Activated T-cell treated with anti-CD3 and anti-CD28 coated beads for 24 hours (primary cell): Measurements from ENCODE around the gene MYO3B.
"Not testable (repeated sequence)": the region's sequence is repeated elsewhere in the genome, so short reads cannot be mapped to it uniquely, and the experiment has no call there.

Experiments used
- DNase-seq: peaks from one replicate; pipeline ENCODE4 v3.0.0-alpha.2; 2020; ENCODE audit warnings: low read depth

MYO3B gene

DNA sequence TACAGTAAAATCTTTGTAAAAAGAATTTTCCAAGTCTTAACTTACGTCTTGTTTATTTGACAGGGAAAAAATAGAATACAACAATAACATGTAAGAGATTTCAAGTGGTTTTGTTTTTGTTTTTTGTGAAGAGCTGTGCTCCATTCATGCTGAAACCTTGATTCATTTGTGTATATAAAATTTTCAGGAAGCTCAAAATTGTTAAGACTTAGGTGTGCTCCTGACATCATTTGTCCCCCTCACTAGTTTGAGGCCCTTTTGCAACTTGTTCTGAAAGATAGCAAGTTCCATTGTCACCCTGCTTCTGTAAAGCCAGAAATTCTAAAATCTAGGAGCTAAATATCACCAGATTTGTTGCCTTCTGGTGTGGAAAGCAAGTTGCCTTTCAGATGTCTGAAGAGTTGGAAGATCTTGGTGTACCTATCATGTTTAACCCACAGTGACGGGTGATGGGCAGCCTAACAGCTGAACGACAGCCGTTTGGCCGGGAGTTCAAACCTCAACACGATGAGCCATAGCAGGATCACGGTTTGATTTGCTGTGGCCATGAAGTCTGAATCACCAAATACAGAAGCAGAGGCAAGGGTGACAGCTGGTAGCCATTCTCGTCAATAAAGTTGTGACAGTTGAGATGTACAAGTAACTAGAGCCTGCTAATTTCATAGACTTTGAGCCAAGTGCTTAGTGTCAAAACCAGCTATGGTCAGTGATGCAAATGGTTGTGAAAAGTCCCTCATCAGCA, 331.7 kb downstream of the MYO3B start:
- no peak for DNase-seq

DNA sequence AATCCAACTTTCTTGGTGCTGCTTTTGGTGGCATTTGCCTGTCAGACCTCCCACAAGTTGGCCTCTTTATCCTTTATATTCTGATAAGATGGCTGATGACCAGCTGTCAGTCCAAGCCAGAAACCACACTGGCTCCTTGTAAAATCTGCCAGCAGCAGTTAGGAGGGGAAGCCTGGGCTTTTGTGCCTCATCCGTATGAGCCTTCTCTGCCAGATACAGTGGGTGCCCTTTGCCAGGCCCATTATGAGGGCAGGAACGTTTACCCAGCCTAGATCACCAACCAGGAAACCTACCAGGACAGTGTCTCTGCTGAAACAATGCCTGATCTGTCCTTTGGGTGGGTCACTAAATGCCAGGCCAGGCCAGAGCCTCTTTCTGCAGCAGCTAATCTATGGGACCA, 334.3 kb downstream of the MYO3B start:
- DNase-seq: no peak

DNA sequence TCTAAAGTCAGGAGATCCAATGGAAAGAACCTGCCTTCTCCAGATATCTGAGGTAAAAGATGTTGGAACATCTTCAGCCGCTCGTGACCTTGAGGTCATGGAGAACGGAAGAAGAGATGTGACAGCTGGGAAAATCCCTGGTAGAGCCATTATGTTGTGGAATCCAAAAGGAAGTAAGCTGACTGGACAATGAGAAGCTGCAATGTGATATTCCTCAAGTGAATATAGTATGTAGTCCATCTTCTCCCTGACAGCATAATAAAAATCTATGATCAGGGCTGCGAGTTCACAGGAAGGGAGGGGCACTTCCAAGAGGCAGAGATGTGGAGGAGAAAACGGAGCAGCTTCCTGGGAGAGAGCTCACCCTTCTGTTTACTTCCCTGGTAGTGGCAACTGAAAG, 336.2 kb downstream of the MYO3B start:
- DNase-seq: no peak

DNA sequence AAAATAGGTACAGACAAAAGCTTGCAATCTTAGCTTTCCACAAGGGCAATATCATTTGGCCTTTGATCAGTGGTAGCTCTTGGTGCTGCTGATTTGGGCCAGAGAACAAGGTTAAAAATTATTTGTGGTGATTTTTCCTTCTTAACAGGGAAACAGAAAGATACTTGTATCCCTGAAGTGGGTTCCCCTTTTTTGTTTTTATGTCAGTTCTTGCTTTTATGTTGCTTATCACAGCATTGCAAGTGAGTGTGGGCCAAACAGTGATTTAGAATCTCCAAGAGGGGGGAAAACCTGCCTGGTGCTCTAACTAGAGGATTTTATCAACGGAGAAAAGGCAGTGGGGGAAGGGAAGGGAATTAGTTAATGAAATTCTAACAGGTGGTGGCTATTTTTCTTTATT, 339.6 kb downstream of the MYO3B start:
- no peak for DNase-seq

DNA sequence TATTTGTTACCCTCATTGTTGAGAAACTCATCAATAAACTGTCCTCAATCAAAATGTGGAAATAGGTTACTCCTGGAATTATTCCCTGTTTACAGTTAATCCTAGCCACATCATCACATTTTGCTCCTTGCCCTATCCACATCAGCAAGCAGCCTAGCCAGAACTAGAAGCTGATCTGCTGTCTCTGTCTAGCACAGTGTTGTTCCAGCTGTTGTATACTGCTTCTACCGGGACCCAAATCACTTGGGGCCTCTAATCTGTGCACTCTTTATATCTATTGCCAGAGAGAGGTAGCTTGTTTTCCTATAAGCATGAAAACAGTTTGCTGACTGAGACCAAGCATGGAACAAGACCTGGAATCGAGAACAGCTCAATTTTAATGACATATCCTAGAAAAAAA, 341.0 kb downstream of the MYO3B start:
- no peak for DNase-seq

DNA sequence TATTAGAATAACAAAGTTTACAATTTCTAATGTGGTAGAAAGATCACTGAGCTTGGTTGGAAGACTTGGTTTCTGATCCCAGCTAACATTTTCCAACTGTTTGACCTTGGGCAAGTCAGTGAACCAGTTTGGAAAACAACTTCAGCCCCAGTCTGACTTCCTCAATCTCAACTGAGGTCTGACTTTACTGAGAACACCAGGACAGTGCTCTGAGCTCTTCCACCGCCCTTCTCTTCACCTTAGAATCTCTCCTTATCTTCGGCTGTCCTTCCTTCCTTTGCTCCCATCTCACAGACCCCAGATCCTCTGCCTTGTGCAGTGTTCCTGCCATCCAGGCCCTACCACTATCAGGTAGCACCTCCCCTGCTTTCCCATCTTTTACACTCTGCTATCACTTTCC, 343.4 kb downstream of the MYO3B start:
- DNase-seq: no peak

DNA sequence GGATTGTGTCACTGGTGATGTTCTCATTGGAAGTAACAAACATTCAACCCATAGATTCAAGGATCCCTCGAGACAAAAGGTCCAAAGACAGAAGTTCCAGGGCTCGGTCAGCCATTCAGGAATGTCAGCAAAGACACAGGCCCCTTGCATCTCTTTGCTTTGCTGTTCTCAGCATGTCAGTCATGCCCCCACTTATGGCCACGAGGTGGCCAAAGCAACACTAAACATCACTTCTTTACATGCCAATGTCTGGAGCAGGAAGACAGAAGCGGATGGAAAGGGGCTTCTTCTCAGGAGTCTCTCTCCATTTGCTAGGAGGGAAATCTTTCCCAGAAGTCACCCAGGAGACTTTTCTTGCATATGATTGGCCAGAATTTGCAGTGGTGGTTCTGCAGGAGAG, 345.6 kb downstream of the MYO3B start:
- no peak for DNase-seq

DNA sequence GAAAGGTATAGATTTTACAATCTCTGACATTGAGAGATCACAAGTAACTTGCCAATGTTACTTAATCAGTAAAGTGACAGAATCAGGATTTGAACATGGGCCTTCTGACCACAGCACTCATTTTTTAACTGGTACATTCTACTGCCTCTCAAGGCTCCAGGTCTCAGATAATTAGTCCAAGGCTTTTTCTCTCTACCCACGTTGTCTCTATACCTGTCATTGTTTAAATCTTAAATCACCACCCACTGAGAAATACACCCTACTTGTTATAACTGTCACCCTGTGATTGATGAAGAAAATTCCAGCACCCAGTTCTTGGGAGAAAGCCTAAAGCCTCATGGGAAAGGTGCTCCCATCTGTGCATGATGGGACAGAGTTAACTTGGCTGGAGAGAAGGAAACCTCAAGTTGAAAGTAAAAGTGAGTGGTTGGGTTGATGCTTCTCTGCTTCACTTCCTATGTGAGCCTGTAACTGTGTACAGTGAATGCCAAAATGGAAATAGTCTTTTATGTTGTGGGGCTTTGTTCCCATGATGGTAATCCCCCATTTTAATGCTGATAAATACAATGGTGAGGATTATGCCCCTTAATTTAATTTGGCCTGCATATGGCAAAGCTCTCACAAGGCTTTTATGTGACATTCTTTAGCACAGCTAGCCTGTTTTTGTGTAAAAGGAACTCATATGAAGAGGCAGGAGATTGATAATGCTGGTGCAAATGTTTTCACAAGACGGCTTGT, 347.1 kb downstream of the MYO3B start:
- no peak for DNase-seq

DNA sequence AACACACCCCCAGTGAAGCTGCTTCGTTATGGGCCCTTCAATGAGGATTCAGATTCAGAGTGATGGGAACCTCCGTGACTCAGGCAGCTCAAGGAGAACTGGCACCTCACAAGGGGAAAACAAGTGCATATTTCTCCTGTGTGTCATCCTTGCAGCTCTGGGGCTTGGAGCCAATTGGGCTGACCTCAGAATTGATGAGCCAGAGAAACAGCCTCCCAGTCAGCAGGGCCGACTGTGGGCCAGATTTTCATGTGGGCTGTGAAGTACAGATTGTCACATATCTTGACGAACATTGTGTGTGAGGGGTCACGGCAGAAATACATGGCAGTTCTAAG, 347.6 kb downstream of the MYO3B start:
- no peak for DNase-seq

DNA sequence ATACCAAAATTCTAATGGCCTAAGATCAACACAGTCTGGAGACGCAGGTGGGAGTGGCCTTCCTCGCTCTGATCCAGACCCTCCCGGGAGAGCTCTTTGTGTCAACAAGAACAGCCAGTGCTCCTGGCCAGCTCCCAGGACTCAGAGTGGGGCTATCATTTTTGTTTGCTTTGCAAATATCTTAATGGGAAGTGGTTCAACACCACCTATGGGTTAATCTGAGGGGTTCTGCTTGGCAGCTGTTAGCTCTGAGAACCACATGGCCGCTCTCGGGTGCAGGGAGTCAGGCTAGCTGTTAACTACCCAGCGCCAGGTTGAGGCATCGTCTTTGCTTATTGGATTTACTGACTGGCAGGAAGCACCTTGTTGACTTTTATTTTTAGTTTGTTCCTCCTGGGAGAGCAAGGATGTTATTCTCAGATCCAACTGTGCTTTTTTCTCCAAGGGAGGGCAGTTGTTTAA, 352.4 kb downstream of the MYO3B start:
- DNase-seq: no peak

DNA sequence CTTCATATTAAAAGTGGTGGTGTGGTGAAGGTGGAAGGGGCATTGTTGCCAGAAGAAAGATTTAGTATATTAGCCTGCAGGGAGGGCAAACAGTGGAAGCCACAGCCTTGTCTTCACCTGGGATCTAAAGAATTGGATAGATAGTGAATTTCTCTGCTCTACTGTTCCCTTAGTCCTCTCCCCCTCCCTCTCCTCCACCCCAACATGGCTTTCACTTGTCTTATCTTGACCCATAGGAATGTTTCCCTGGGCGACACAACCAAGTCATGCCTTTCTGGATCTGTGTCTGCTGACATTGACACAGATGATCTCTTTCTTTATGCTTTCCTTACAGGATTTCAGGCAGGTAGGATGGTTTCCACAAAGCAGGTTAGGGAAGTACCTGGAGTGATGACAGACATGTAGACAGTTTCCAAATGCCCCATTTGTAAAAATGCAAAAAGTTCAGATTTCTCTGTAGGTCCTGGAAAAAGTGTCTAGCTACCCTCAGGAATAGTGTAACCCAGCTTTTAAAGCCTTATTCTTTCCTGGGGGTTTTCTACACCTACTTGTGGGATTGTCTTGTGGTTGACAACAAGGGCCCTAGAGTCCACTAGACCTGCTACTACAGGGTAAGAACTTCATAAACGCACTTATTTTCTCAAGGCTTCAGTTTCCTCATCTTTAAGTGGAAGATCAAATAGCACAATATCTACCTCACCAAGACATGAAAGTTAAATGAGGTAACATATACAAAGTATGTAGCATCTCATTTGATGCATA, 353.0 kb downstream of the MYO3B start:
- DNase-seq: no peak

DNA sequence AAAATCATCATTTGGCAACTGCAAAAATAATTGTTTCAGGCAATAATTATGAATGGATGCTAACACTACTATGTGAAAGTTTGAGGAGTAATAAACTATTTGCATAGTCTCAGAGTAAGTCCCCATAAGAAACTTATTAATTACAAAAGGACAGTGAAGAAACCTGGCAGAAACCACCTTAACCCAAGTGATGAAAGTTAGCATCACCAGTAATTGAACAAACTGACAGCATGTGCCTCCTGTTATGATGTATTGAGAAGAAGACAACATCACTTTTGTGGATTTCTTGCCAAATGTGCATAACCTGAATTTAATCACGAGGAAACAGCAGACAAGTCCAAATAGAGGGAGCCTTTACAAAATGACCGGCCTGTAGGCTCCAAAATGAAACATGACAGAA, 353.9 kb downstream of the MYO3B start:
- no peak for DNase-seq

DNA sequence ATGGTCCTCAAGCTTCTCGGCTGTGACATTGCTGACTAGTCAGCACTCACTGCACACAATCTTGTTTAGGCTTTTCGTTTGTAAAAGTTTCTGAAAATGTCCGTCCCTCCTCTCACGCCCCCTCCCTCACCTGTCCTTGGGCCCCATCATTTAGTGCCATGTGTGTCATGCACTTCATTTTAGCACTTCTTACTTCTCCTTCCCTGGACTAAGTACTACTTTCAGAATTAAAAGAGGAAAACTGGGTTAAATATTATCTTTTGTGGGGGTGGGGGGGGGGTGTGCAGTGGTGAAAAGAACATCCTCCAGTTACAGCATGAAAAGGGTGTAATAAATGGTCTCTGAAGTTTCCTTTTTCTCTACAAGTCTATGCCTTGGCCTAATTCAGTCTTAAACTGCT, 355.2 kb downstream of the MYO3B start:
- DNase-seq: no peak

DNA sequence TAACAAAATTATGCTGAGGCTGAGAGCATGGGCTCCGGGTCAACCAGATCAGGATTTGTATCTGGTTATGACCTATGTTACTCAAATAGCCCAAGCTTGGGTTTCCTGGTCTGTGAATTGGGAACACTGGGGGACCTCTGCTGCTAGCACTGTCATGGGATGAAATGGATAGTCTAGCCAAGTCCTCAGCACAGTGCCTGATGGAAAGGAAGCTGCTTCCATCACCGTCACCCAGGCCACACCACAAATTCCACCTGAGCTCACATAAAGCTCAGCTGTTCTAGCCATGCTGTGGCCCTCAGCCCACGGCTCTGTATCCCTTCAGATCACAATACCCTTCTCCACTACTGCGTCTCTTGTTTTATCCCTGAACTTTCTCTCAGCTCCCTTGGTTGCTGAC, 357.6 kb downstream of the MYO3B start:
- no peak for DNase-seq

DNA sequence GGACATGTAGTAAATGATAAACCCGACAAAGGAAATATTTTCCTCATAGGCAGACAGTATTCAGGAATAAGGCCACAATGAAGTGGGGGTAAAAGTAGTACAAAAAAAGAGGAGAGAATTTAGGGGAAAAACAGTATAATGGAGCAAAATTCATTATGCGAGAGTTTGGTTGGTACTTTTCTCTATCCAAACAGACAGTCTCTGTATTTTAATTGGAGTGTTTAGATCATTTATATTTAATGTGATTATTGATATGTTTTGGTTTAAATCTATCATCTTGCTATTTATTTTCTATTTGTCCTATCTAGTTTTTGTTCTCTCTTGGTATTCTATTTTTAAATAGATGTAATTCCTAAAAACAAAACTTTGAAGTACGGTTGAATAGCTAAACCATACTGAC, 366.9 kb downstream of the MYO3B start:
- no peak for DNase-seq

DNA sequence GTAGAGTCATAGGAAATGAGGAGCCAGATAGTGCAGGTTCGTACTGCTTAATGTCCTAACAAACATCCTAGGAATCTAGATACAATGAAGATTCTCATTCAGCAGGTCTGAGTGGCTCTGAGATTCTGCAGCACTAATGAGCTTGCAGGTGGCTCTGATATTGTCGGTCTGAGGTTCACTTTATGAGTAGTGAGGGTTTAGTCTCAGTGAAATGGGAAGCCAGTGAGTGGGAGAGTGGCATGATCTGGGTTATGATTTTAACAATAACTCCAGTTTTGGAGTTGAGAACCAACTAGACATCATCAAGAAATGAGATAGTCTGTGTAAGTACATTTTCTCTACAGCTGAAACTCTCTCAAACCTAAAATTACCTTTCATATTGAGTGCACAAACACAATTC, 370.4 kb downstream of the MYO3B start:
- DNase-seq: no peak

DNA sequence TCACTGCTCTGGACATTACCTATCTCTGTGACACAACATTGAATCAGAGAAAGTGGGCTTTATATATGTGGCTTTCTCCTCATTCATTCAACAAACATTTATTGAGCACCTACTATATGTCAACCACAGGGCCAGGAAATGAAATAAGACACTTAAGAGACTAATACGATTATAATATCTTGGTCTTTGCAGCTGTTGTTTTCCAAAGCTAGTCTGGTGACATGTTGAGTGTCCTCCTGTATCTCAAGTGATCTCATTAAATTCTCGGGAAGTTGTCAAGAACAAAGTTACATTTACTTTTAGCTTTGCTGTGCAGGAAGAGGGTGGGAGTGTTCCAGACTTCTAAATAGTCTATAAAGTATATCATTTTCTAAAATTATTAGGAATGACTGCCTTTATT, 372.6 kb downstream of the MYO3B start:
- no peak for DNase-seq

DNA sequence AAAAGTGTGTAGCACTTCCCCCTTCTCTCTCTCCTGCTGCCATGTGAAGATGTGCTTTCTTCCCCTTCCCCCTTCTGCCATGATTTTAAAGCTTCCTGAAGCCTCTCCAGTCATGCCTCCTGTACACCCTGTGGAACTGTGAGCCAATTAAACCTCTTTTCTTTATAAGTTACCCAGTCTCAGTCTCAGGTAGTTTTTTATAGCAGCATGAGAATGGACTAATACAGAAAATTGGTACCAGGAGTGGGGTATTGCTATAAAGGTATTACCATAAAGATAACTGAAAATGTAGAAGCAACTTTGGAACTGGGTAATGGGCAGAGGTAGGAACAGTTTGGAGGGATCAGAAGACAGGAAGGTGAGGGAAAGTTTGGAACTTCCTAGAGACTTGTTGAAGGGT, 374.0 kb downstream of the MYO3B start:
- not testable (repeated sequence) for DNase-seq

DNA sequence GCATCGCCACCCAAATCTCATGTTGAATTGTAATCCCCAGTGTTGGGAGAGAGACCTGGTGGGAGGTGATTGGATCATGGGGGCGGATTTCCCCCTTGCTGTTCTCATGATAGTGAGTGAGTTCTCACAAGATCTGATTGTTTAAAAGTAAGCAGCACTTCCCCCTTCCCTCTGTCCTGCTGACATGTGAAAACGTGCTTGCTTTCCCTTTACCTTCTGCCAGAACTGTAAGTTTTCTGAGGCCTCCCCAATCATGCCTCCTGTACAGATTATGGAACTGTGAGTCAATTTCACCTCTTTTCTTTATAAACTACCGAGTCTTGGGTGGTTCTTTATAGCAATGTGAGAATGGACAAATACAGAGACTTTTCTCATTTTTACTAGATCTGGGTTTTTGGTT, 375.8 kb downstream of the MYO3B start:
- DNase-seq: no peak

DNA sequence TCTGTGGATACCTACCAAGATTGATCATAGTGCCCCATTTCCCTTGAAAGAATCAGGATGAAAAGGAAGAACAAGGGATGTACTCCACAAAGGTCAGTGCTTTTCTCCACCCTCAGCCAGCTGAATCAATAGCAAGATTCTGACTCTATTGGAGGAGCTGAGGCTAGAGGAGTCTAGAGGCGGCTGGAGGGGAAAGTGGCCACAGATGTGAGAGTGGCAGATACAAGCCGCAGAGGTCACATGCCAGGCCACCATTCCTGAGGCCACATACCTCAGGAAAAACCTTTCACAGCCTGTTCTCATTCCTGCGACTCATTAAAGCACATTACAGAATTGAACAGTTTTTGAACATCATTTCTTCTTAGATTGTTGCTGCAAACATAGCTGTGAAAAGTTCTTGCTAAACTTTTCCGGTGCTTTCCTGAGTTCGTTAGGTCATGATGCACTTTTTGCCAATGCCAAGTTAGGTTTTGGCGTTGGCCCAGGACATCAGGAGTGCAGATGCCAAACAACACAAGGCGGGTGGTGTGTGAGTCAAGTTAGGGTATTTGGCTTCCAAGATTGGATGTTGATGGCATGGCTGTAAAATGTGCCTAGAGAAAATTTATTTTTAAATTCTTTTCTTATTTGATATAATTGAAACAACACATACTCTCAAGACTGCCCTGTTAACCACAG, 376.5 kb downstream of the MYO3B start:
- DNase-seq: no peak

DNA sequence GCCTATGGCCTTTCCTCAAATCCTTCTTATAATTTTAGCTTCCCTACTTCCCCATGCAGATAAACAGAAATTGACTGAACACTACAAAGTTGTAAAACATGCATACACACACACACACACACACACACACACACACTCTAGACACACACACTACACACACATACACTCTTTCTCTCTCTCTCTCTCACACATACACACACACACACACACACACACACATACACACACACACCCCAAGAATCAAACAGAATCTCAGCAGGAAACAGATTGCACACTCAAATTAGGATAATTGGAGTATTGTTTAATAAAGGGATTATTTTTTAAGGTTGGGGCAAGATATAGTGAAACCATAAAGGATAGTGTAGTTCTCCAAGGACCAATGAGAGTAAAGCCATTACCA, 385.0 kb downstream of the MYO3B start:
- no peak for DNase-seq

DNA sequence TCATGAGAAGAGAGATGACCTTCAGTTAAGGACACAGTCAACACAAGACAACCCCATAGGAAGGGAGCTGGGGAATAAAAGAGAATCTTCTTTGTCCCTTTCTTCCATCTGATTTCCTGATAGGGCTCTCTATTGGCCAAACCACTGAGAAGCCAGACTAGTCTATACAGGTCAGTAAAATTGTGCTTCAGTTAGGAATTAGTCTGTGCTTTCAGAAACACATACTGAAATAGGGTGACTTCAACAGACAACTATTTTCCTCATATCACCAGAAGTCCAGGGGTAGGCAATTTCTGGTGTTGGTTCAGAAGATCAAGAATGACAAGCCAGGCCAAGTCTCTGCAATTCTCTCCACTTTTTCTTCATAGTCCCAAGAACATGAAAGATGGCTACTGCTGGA, 385.5 kb downstream of the MYO3B start:
- DNase-seq: no peak

DNA sequence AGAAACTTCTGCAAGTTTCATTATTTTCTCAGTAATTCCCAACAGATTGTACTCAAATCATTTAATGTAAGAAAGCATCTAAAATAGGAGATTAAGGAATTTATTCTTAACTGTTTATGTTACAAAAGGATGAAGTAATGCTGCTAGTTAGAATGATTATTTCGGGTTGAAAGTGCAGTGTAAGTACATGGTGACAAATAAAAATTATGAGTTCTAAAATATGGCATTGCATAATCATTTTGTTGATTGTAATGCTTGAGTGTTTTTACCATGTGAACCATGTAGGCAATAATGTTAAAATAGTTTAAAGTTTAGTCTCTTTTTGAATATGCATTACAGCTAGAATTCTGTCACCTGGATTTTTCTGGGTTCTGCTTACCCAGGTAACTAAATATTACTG, 388.2 kb downstream of the MYO3B start:
- no peak for DNase-seq
